ENCODE results near the gene FKBP7. TPM values are rescaled to one million over a fixed set of nuclear protein-coding genes. Genes with fewer than 3 reads are reported as not detected.

The FKBP7 gene
- total RNA-seq, 1 donor from 2014 or later, result 21.2 TPM

DNA sequence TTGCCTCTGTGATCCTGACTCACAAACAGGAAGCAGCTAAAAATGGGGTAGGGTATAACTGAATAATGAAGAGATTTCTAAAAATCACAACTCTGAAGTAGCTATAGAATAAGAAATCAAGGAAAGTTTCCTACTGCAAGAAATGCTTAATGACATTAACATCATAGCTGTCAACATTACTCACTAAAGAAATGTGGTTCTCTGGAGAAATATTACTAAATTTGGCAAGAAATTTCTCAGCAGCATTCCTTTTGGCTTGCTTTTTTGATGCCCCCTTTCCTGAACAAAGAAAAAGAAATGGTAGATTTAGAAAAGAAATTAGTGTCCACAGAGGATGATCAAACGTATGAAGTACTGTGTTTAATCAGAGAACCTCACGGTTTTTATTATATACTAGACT lies 37.0 kb downstream of the FKBP7 start:
- H3K4me1 Mint-ChIP-seq (ENCODE audit: low read depth, unreplicated experiment), result no peaks in the 10 kb centered on the region
- H3K36me3 Mint-ChIP-seq (ENCODE audit: unreplicated experiment), result no peaks in the 10 kb centered on the region
- H3K27ac Mint-ChIP-seq (ENCODE audit: unreplicated experiment), result no peak overlapping the region
- no peak for DNase-seq
- TF ChIP-seq, protein P1, sequence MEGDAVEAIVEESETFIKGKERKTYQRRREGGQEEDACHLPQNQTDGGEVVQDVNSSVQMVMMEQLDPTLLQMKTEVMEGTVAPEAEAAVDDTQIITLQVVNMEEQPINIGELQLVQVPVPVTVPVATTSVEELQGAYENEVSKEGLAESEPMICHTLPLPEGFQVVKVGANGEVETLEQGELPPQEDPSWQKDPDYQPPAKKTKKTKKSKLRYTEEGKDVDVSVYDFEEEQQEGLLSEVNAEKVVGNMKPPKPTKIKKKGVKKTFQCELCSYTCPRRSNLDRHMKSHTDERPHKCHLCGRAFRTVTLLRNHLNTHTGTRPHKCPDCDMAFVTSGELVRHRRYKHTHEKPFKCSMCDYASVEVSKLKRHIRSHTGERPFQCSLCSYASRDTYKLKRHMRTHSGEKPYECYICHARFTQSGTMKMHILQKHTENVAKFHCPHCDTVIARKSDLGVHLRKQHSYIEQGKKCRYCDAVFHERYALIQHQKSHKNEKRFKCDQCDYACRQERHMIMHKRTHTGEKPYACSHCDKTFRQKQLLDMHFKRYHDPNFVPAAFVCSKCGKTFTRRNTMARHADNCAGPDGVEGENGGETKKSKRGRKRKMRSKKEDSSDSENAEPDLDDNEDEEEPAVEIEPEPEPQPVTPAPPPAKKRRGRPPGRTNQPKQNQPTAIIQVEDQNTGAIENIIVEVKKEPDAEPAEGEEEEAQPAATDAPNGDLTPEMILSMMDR (IDR thresholded peaks at IDR 0.05; ENCODE audit: partially characterized antibody, unreplicated experiment), result no peak
- H3K4me3 Mint-ChIP-seq (ENCODE audit: unreplicated experiment), result no peak overlapping the region
- no peaks in the 10 kb centered on the region for H3K9me3 Mint-ChIP-seq (ENCODE audit: unreplicated experiment)
- H3K27me3 Mint-ChIP-seq (ENCODE audit: unreplicated experiment), result no peaks in the 10 kb centered on the region

DNA sequence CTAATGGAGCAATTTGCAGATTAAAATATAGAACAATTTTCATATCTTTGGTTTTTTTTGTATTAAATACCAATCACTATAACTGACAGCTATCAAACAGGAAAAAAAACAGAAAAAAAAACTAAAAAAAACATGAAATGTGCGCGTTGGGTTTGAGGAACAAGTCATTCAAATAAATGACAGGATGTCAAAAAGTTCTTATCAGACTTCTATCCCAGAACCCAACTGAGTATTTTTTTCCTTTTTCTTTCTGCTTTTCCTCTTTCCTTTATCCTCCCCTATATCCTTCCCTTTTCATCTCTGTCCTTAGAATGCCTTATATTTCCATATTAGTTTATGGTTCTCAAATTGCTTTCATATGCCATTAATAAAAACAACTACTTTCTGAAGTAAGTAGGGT lies 41.7 kb downstream of the FKBP7 start:
- no peak for DNase-seq
- no peaks in the 10 kb centered on the region for H3K4me1 Mint-ChIP-seq (ENCODE audit: low read depth, unreplicated experiment)
- TF ChIP-seq, protein P1 (IDR thresholded peaks at IDR 0.05; ENCODE audit: partially characterized antibody, unreplicated experiment), result no peak
- no peaks in the 10 kb centered on the region for H3K36me3 Mint-ChIP-seq (ENCODE audit: unreplicated experiment)
- H3K9me3 Mint-ChIP-seq (ENCODE audit: unreplicated experiment), result no peaks in the 10 kb centered on the region
- no peak overlapping the region for H3K27ac Mint-ChIP-seq (ENCODE audit: unreplicated experiment)
- no peak overlapping the region for H3K4me3 Mint-ChIP-seq (ENCODE audit: unreplicated experiment)
- no peaks in the 10 kb centered on the region for H3K27me3 Mint-ChIP-seq (ENCODE audit: unreplicated experiment)

DNA sequence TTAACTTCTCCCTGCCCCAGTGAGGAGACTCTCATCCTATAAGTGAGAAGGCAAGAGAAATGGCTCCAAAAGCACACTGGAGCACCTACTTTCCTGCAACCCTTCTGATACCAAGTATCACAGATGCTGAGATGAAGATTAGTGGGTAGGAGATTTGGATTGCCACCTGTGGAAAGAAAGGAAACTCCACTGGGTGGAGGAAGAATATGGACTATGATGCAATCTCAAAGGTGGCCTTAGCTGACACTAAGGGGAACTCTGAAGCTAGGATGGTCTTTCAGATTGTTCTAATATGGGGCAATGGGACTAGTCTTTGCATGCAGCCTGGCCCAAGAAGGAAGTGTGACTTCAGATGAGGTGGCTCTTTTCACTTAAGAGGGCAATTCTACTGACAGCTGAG lies 49.1 kb downstream of the FKBP7 start:
- Mint-ChIP-seq H3K4me3 (ENCODE audit: unreplicated experiment) (no peak overlapping the region), H3K9me3 (ENCODE audit: unreplicated experiment) (peaks cover 3% of the 10 kb centered on the region), H3K27me3 (ENCODE audit: unreplicated experiment) (no peaks in the 10 kb centered on the region), H3K27ac (ENCODE audit: unreplicated experiment) (peak overlapping the region; percentile 36), H3K36me3 (ENCODE audit: unreplicated experiment) (peaks cover 28% of the 10 kb centered on the region), H3K4me1 (ENCODE audit: low read depth, unreplicated experiment) (no peaks in the 10 kb centered on the region)
- DNase-seq, result no peak
- TF ChIP-seq, protein P1 (IDR thresholded peaks at IDR 0.05; ENCODE audit: partially characterized antibody, unreplicated experiment), result no peak

DNA sequence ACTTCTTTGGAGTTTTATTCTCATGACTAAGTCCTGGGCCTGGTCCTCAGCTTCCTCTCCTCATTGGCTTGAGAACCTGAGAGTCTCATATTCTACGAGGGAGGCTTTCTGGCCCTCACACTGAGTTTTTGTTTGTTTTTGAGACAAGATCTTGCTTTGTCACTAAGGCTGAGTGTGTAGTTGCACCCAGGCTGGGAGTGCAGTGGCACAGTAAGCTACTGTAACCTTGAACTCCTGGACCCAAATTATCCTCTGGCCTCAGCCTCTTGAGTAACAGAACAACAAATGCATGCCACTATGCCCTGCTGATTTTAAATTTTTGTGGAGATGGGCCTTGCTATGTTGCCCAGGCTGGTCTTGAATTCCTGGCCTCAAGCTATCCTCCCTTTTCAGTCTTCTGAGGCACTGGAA lies 50.0 kb downstream of the FKBP7 start:
- Mint-ChIP-seq H3K4me3 (ENCODE audit: unreplicated experiment) (no peak overlapping the region), H3K27me3 (ENCODE audit: unreplicated experiment) (no peaks in the 10 kb centered on the region), H3K9me3 (ENCODE audit: unreplicated experiment) (peaks cover 3% of the 10 kb centered on the region), H3K27ac (ENCODE audit: unreplicated experiment) (no peak overlapping the region), H3K4me1 (ENCODE audit: low read depth, unreplicated experiment) (no peaks in the 10 kb centered on the region), H3K36me3 (ENCODE audit: unreplicated experiment) (peaks cover 30% of the 10 kb centered on the region)
- DNase-seq, result no peak
- TF ChIP-seq, protein P1 (IDR thresholded peaks at IDR 0.05; ENCODE audit: partially characterized antibody, unreplicated experiment), result no peak

DNA sequence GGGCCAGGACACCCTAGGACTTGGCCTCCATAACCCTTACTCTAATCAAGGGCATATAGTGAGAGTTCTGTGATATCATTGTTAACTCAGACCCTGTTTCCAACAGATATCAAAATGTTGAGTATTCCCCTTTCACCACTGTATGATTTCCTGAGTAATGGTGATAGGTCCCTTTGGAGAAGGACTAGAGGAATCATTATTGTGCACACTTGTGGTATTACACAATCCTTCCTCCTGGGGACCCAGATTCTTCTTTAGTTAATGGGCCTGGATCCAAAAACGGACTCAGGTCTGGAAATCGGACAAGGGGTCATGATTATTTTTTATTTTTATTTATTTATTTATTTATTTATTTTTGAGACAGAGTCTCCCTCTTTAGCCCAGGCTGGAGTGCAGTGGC lies 50.9 kb downstream of the FKBP7 start:
- H3K9me3 Mint-ChIP-seq (ENCODE audit: unreplicated experiment), result peaks cover 5% of the 10 kb centered on the region
- no peak overlapping the region for H3K4me3 Mint-ChIP-seq (ENCODE audit: unreplicated experiment)
- no peak overlapping the region for H3K27ac Mint-ChIP-seq (ENCODE audit: unreplicated experiment)
- TF ChIP-seq, protein P1 (IDR thresholded peaks at IDR 0.05; ENCODE audit: partially characterized antibody, unreplicated experiment), result no peak
- DNase-seq, result no peak
- H3K36me3 Mint-ChIP-seq (ENCODE audit: unreplicated experiment), result peaks cover 30% of the 10 kb centered on the region
- no peaks in the 10 kb centered on the region for H3K27me3 Mint-ChIP-seq (ENCODE audit: unreplicated experiment)
- no peaks in the 10 kb centered on the region for H3K4me1 Mint-ChIP-seq (ENCODE audit: low read depth, unreplicated experiment)
